Measurements from ENCODE around the gene PTPN1.

DNA sequence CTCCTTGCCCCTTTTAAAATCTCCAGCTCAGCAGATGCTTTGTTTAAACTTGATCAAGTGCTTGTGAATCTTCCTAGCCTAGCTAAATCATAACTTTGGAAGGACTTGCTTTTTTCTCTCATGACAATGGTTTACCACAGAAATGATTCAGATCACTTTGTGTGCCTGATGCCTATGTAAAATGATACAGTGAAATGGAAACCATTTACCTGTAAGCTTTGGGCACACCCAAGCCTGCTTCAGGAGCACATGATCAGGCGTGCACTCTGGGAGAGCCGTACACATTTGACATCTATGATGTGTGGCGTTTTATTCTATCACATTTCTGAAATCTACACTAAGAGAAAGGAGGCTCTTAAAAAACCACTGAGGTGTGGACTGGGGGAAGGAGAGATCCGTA, 41.1 kb downstream of the PTPN1 start:
- TF ChIP-seq POLR2A (IDR thresholded peaks at IDR 0.05; ENCODE audit: low read depth, low read length) = no peak
- no peak for TF ChIP-seq TAF1 (IDR thresholded peaks at IDR 0.05; ENCODE audit: low read depth, low read length)
